A172 (cell line): ENCODE measurements around the gene PRPF40A. TPM values are rescaled to one million over a fixed set of nuclear protein-coding genes. Genes with fewer than 3 reads are reported as not detected.
"Not testable (repeated sequence)": the region's sequence is repeated elsewhere in the genome, so short reads cannot be mapped to it uniquely, and the experiment has no call there.

Experiments used
- DNase-seq: peaks from one replicate; pipeline ENCODE4 v3.0.0-alpha.2; 2015; ENCODE audit warnings: low spot score
- total RNA-seq: library from RNA; depleted of rRNA; stranded (reverse); fragments of >200 nt; shearing (Covaris generic); gene quantifications from 2 replicates; pipeline ENCODE4 v1.2.3, GENCODE V29; 2014; rRNA removed

The PRPF40A gene
- total RNA-seq = 215 and 290 TPM in 2 replicates

- peak; percentile 96 for DNase-seq
Observed at GRCh38 chr2:152717228-152718075, at the start of gene PRPF40A. TSS of gene PRPF40A (minus strand) at chr2:152717461. CDS start at chr2:152717439, 22 bp downstream.

GRCh38 chr2:152766928-152767327 lies 49.7 kb upstream of the PRPF40A start:
- no peak for DNase-seq

GRCh38 chr2:152763651-152764050 lies 46.4 kb upstream of the PRPF40A start:
- no peak for DNase-seq

GRCh38 chr2:152763208-152763607 lies 45.9 kb upstream of the PRPF40A start:
- not testable (repeated sequence) for DNase-seq

- DNase-seq = no peak
Observed at GRCh38 chr2:152762202-152762601, 44.9 kb upstream of the PRPF40A start.

GRCh38 chr2:152761214-152761613 lies 44.0 kb upstream of the PRPF40A start:
- DNase-seq = no peak

GRCh38 chr2:152759290-152760072 lies 42.2 kb upstream of the PRPF40A start:
- DNase-seq = no peak

- DNase-seq = no peak
Observed at GRCh38 chr2:152755029-152755428, 37.8 kb upstream of the PRPF40A start.

- peak; percentile 42 for DNase-seq
Observed at GRCh38 chr2:152747751-152748150, 30.5 kb upstream of the PRPF40A start.

- DNase-seq = no peak
Observed at GRCh38 chr2:152743002-152743401, 25.7 kb upstream of the PRPF40A start.

- DNase-seq = peak; percentile 50
Observed at GRCh38 chr2:152740743-152741328, 23.6 kb upstream of the PRPF40A start.

- not testable (repeated sequence) for DNase-seq
Observed at GRCh38 chr2:152739705-152740104, 22.4 kb upstream of the PRPF40A start.

- DNase-seq = no peak
Observed at GRCh38 chr2:152738438-152738837, 21.2 kb upstream of the PRPF40A start.

GRCh38 chr2:152737509-152737908 lies 20.2 kb upstream of the PRPF40A start:
- not testable (repeated sequence) for DNase-seq

GRCh38 chr2:152730591-152731333 lies 13.5 kb upstream of the PRPF40A start:
- DNase-seq = no peak

GRCh38 chr2:152729844-152730243 lies 12.6 kb upstream of the PRPF40A start:
- no peak for DNase-seq

- no peak for DNase-seq
Observed at GRCh38 chr2:152723918-152724317, 6.7 kb upstream of the PRPF40A start.

- not testable (repeated sequence) for DNase-seq
Observed at GRCh38 chr2:152722639-152723038, 5.4 kb upstream of the PRPF40A start.

- no peak for DNase-seq
Observed at GRCh38 chr2:152720794-152721193, 3.5 kb upstream of the PRPF40A start.

GRCh38 chr2:152718909-152719645 lies 1.8 kb upstream of the PRPF40A start:
- peak; percentile 81 for DNase-seq
